ENCODE measurements around the gene SLC35A5. TPM values are rescaled to one million over a fixed set of nuclear protein-coding genes. Genes with fewer than 3 reads are reported as not detected.

Gene SLC35A5
- total RNA-seq, 1 experiment from 2014 or later, result 39.2 TPM

DNA sequence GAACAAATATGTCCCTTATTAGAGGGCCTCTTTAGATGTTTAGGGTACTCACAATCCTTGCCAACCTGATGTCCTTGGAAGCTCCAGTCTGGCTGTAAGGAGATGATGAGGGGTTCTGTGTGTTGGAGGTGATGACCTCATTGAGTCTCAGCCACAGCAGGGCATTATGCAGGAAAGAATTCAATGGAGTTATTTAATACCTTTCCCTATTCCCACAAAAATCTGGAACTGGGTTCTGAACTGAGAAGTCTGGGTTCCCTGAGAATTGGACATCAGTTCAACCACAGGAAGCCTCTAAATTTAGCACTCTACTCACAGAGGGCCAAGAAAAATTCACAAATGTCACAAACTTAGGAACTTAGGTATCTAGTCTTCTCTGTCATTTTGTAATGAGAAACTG lies 36.9 kb downstream of the SLC35A5 start (continued):
- TF ChIP-seq, protein P1, sequence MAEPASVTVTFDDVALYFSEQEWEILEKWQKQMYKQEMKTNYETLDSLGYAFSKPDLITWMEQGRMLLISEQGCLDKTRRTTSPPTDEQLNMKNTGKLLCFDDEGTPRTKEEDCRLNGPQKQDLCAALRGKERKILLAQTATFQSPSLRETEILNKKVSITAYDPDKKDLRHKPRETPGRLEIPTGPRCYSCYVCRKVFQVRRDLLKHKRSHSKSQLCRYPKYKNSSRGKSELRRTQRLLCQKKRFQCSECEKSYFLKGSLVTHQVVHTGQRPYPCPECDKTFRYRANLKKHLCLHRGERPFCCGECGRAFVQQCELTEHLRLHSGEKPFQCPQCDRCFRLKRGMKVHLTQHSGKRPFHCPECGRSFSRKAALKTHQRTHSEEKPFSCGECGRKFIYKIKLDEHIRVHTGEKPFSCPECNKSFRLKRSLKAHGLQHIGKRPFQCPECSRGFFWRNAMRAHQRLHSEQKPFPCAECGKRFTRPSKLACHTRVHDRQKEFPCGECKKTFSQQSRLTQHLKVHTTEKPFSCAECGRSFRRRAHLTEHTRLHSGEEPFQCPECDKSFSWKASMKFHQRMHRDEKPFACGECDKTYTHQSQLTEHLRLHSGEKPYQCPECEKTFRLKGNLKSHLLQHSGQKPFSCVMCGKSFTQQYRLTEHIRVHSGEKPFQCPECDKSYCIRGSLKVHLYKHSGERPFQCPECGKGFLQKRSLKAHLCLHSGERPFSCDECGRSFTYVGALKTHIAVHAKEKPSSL (CRISPR knock-in tag; conservative IDR thresholded peaks at IDR 0.05), result no peak
- TF ChIP-seq, protein P2, sequence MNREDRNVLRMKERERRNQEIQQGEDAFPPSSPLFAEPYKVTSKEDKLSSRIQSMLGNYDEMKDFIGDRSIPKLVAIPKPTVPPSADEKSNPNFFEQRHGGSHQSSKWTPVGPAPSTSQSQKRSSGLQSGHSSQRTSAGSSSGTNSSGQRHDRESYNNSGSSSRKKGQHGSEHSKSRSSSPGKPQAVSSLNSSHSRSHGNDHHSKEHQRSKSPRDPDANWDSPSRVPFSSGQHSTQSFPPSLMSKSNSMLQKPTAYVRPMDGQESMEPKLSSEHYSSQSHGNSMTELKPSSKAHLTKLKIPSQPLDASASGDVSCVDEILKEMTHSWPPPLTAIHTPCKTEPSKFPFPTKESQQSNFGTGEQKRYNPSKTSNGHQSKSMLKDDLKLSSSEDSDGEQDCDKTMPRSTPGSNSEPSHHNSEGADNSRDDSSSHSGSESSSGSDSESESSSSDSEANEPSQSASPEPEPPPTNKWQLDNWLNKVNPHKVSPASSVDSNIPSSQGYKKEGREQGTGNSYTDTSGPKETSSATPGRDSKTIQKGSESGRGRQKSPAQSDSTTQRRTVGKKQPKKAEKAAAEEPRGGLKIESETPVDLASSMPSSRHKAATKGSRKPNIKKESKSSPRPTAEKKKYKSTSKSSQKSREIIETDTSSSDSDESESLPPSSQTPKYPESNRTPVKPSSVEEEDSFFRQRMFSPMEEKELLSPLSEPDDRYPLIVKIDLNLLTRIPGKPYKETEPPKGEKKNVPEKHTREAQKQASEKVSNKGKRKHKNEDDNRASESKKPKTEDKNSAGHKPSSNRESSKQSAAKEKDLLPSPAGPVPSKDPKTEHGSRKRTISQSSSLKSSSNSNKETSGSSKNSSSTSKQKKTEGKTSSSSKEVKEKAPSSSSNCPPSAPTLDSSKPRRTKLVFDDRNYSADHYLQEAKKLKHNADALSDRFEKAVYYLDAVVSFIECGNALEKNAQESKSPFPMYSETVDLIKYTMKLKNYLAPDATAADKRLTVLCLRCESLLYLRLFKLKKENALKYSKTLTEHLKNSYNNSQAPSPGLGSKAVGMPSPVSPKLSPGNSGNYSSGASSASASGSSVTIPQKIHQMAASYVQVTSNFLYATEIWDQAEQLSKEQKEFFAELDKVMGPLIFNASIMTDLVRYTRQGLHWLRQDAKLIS (CRISPR knock-in tag; IDR thresholded peaks at IDR 0.05; ENCODE audit: borderline replicate concordance), result no peak
- TF ChIP-seq NR1H2 (CRISPR knock-in tag; IDR thresholded peaks at IDR 0.05), result no peak
- TF ChIP-seq, protein P3, sequence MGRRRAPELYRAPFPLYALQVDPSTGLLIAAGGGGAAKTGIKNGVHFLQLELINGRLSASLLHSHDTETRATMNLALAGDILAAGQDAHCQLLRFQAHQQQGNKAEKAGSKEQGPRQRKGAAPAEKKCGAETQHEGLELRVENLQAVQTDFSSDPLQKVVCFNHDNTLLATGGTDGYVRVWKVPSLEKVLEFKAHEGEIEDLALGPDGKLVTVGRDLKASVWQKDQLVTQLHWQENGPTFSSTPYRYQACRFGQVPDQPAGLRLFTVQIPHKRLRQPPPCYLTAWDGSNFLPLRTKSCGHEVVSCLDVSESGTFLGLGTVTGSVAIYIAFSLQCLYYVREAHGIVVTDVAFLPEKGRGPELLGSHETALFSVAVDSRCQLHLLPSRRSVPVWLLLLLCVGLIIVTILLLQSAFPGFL (CRISPR knock-in tag; IDR thresholded peaks at IDR 0.05; ENCODE audit: borderline replicate concordance), result no peak

DNA sequence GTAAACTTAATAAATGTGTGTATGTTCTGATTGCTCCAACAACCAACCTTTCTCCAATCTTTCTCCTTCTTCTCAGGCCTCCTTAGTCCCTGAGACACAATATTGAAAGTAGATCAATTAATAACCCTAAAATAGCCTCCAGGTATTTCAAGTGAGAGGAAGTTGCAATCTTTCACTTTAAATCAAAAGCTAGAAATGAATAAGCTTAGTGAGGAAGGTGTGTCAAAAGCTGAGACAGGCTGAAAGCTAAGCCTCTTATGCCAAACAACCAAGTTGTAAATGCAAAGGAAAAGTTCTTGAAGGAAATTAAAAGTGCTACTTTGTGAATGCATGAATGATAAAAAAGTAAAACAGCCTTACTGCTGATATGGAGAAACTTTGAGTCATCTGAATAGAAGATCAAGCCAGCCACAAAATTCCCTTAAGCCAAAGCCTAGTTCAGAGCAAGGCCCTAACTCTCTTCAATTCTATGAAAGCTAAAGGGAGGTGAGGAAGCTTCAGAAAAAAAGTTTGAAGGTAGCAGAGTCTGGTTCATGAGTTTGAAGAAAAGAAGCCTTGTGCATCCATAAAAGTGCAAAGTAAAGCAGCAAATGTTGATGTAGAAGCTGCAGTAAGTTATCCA lies 40.5 kb downstream of the SLC35A5 start:
- H3K36me3 Mint-ChIP-seq, result no peaks in the 10 kb centered on the region
- ChIA-PET CTCF (interaction anchor here (0.6 kb wide), 1 partner anchor 52 kb away, joined by 3 read pairs; no protein-coding TSS in a partner anchor), POLR2A (no interaction called here)
- no peak for ATAC-seq
- no peak overlapping the region for H3K4me3 Mint-ChIP-seq
- H3K27me3 Mint-ChIP-seq (ENCODE audit: low read depth), result no peaks in the 10 kb centered on the region
- H3K4me1 Mint-ChIP-seq, result 0 out of 2 replicates have a peak, but pooled peaks cover 3% of the 10 kb centered on the region
- H3K9me3 Mint-ChIP-seq, result no peaks in the 10 kb centered on the region
- TF ChIP-seq, protein P3 (CRISPR knock-in tag; IDR thresholded peaks at IDR 0.05; ENCODE audit: borderline replicate concordance), result no peak
- no peak for TF ChIP-seq IRF2 (CRISPR knock-in tag; IDR thresholded peaks at IDR 0.05; ENCODE audit: borderline replicate concordance, low read depth)
- TF ChIP-seq, protein P4, sequence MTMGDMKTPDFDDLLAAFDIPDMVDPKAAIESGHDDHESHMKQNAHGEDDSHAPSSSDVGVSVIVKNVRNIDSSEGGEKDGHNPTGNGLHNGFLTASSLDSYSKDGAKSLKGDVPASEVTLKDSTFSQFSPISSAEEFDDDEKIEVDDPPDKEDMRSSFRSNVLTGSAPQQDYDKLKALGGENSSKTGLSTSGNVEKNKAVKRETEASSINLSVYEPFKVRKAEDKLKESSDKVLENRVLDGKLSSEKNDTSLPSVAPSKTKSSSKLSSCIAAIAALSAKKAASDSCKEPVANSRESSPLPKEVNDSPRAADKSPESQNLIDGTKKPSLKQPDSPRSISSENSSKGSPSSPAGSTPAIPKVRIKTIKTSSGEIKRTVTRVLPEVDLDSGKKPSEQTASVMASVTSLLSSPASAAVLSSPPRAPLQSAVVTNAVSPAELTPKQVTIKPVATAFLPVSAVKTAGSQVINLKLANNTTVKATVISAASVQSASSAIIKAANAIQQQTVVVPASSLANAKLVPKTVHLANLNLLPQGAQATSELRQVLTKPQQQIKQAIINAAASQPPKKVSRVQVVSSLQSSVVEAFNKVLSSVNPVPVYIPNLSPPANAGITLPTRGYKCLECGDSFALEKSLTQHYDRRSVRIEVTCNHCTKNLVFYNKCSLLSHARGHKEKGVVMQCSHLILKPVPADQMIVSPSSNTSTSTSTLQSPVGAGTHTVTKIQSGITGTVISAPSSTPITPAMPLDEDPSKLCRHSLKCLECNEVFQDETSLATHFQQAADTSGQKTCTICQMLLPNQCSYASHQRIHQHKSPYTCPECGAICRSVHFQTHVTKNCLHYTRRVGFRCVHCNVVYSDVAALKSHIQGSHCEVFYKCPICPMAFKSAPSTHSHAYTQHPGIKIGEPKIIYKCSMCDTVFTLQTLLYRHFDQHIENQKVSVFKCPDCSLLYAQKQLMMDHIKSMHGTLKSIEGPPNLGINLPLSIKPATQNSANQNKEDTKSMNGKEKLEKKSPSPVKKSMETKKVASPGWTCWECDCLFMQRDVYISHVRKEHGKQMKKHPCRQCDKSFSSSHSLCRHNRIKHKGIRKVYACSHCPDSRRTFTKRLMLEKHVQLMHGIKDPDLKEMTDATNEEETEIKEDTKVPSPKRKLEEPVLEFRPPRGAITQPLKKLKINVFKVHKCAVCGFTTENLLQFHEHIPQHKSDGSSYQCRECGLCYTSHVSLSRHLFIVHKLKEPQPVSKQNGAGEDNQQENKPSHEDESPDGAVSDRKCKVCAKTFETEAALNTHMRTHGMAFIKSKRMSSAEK (CRISPR knock-in tag; IDR thresholded peaks at IDR 0.05; ENCODE audit: borderline replicate concordance), result no peak
- H3K27ac Mint-ChIP-seq, result no peak overlapping the region
- no peak for DNase-seq (ENCODE audit: low spot score)

DNA sequence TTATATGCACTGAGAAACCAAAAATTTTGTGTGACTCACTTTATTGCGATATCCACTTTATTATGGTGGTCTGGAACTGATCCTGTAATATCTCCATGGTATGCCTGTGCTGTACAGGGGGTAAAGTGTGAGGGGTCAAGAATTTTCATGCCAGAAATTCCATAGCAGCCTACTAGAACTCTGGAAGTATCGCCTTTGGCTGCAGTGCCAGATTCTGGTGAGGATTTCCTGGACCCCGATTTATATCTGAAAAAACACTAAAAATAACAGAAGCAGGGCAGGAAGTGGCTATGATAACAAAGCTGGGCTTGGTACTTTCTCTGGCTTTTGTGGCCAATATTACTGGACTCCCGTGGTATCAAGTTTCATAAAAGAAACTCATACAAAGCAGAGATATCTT lies 42.7 kb downstream of the SLC35A5 start:
- H3K9me3 Mint-ChIP-seq, result no peaks in the 10 kb centered on the region
- no peaks in the 10 kb centered on the region for H3K36me3 Mint-ChIP-seq
- no peak overlapping the region for H3K4me3 Mint-ChIP-seq
- H3K27me3 Mint-ChIP-seq (ENCODE audit: low read depth), result no peaks in the 10 kb centered on the region
- ATAC-seq (no peak), DNase-seq (ENCODE audit: low spot score) (no peak)
- CTCF ChIA-PET, result no interaction called here
- TF ChIP-seq, protein P5, sequence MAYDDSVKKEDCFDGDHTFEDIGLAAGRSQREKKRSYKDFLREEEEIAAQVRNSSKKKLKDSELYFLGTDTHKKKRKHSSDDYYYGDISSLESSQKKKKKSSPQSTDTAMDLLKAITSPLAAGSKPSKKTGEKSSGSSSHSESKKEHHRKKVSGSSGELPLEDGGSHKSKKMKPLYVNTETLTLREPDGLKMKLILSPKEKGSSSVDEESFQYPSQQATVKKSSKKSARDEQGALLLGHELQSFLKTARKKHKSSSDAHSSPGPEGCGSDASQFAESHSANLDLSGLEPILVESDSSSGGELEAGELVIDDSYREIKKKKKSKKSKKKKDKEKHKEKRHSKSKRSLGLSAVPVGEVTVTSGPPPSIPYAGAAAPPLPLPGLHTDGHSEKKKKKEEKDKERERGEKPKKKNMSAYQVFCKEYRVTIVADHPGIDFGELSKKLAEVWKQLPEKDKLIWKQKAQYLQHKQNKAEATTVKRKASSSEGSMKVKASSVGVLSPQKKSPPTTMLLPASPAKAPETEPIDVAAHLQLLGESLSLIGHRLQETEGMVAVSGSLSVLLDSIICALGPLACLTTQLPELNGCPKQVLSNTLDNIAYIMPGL (CRISPR knock-in tag; IDR thresholded peaks at IDR 0.05), result no peak
- TF ChIP-seq, protein P6, sequence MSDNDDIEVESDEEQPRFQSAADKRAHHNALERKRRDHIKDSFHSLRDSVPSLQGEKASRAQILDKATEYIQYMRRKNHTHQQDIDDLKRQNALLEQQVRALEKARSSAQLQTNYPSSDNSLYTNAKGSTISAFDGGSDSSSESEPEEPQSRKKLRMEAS (CRISPR knock-in tag; IDR thresholded peaks at IDR 0.05), result no peak
- no peak for TF ChIP-seq RORB (CRISPR knock-in tag; IDR thresholded peaks at IDR 0.05)
- TF ChIP-seq, protein P7, sequence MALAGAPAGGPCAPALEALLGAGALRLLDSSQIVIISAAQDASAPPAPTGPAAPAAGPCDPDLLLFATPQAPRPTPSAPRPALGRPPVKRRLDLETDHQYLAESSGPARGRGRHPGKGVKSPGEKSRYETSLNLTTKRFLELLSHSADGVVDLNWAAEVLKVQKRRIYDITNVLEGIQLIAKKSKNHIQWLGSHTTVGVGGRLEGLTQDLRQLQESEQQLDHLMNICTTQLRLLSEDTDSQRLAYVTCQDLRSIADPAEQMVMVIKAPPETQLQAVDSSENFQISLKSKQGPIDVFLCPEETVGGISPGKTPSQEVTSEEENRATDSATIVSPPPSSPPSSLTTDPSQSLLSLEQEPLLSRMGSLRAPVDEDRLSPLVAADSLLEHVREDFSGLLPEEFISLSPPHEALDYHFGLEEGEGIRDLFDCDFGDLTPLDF (CRISPR knock-in tag; IDR thresholded peaks at IDR 0.05), result no peak
- no peak for TF ChIP-seq ZNF317 (CRISPR knock-in tag; IDR thresholded peaks at IDR 0.05; ENCODE audit: borderline replicate concordance, low read depth)
- no peak for TF ChIP-seq FOXK1 (CRISPR knock-in tag; IDR thresholded peaks at IDR 0.05)
- TF ChIP-seq, protein P8, sequence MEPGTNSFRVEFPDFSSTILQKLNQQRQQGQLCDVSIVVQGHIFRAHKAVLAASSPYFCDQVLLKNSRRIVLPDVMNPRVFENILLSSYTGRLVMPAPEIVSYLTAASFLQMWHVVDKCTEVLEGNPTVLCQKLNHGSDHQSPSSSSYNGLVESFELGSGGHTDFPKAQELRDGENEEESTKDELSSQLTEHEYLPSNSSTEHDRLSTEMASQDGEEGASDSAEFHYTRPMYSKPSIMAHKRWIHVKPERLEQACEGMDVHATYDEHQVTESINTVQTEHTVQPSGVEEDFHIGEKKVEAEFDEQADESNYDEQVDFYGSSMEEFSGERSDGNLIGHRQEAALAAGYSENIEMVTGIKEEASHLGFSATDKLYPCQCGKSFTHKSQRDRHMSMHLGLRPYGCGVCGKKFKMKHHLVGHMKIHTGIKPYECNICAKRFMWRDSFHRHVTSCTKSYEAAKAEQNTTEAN (CRISPR knock-in tag; IDR thresholded peaks at IDR 0.05), result no peak
- POLR2A ChIA-PET, result no interaction called here
- 0 out of 2 replicates have a peak, but pooled peaks cover 3% of the 10 kb centered on the region for H3K4me1 Mint-ChIP-seq
- H3K27ac Mint-ChIP-seq, result no peak overlapping the region
